ENCODE results near the gene KAT6B. TPM values are rescaled to one million over a fixed set of nuclear protein-coding genes. Genes with fewer than 3 reads are reported as not detected.

The KAT6B gene
- total RNA-seq, 1 experiment from 2014 or later, result 5.2 TPM

- no peaks in the 10 kb centered on the region for H3K27me3 ChIP-seq (ENCODE audit: control insufficient read depth, insufficient read depth, low read length)
- peak overlapping the region; percentile 7; the same call in 1 of the 2 replicates for H3K4me3 ChIP-seq (ENCODE audit: insufficient read depth, low read depth, low read length)
- DNase-seq, result peak; percentile 87
- no peaks in the 10 kb centered on the region for H3K36me3 ChIP-seq (replicated peaks; ENCODE audit: control insufficient read depth, insufficient read depth, low read length)
These were observed 12.8 kb upstream of the KAT6B start for GRCh38 chr10:74813381-74814259.

DNA sequence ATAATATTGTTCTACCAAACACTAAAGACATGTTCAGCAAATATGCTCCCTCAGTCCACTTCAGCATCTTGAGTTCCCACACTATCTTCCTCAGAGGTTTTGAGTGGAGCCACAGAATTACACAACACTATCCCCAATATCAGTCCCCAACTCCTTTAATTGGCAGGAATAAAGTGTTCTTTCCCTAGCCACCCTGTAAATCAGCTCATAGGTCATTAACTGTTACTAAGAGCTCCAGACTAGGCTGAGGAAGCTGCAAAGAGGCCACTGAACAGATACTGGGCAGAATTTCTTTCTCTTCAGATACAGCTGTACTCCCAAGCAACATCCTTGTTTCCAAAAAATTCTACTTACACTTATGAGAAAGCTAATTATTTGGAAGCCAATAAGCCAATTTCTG is 11.6 kb upstream of the KAT6B start:
- DNase-seq, result no peak
- H3K4me3 ChIP-seq (ENCODE audit: insufficient read depth, low read depth, low read length), result no peak overlapping the region
- H3K36me3 ChIP-seq (replicated peaks; ENCODE audit: control insufficient read depth, insufficient read depth, low read length), result no peaks in the 10 kb centered on the region
- no peaks in the 10 kb centered on the region for H3K27me3 ChIP-seq (ENCODE audit: control insufficient read depth, insufficient read depth, low read length)

- Histone ChIP-seq H3K36me3 (replicated peaks; ENCODE audit: control insufficient read depth, insufficient read depth, low read length) (no peaks in the 10 kb centered on the region), H3K4me3 (ENCODE audit: insufficient read depth, low read depth, low read length) (no peak overlapping the region), H3K27me3 (ENCODE audit: control insufficient read depth, insufficient read depth, low read length) (no peaks in the 10 kb centered on the region)
- no peak for DNase-seq
These were observed 9.4 kb upstream of the KAT6B start for GRCh38 chr10:74816824-74817498.

GRCh38 chr10:74821501-74821900 is 4.9 kb upstream of the KAT6B start:
- Histone ChIP-seq H3K36me3 (replicated peaks; ENCODE audit: control insufficient read depth, insufficient read depth, low read length) (no peaks in the 10 kb centered on the region), H3K4me3 (ENCODE audit: insufficient read depth, low read depth, low read length) (no peak overlapping the region), H3K27me3 (ENCODE audit: control insufficient read depth, insufficient read depth, low read length) (no peaks in the 10 kb centered on the region)
- DNase-seq, result no peak

DNA sequence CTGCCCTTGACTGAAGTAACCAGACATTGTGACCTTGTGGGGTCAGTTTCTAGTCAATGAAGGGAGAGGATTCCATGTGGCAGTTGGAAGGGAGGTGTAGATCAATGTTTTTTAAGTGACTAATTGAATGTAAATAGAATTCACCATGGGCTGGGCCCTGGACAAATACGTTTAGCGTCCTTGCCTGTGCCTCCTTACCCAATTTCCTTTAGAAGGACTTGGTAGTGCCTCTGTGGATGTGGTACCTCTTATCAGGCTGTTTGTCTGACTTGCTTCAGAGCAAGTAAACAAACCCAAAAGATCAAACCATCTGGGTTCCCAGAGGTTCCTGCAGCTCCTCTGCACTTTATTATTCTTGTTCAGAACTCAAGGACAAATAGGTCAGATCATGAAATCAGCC is 4.3 kb upstream of the KAT6B start:
- H3K4me3 ChIP-seq (ENCODE audit: insufficient read depth, low read depth, low read length), result no peak overlapping the region
- no peaks in the 10 kb centered on the region for H3K36me3 ChIP-seq (replicated peaks; ENCODE audit: control insufficient read depth, insufficient read depth, low read length)
- no peaks in the 10 kb centered on the region for H3K27me3 ChIP-seq (ENCODE audit: control insufficient read depth, insufficient read depth, low read length)
- no peak for DNase-seq

DNA sequence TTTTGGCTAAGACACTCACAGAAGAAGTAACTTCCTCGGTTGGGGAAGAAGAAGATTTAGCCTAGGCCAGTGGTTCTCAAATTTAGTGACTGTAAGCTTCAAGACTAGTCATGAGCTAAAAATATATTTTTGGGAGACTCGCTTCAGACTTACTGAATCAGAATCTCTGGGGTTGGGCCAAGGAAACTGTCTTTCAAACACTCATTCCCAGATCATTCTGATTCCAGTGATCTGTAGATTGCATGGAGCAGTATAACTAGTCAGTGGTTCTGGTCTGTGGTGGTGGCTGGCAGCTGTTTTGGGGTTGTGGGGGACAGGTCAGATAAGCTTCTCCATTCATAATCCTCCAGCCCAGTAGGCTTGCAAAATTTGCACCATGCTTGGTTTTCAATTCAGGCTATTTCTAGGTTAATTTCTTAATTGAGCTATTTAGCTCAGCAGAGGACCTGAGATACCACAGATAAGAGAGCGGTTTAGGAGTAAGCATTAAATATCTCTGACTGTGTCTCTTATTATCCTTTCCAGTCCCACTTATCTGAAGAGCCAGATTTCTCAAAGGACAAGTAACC is 3.8 kb upstream of the KAT6B start:
- H3K27me3 ChIP-seq (ENCODE audit: control insufficient read depth, insufficient read depth, low read length), result no peaks in the 10 kb centered on the region
- H3K4me3 ChIP-seq (ENCODE audit: insufficient read depth, low read depth, low read length), result no peak overlapping the region
- H3K36me3 ChIP-seq (replicated peaks; ENCODE audit: control insufficient read depth, insufficient read depth, low read length), result no peaks in the 10 kb centered on the region
- no peak for DNase-seq

- no peaks in the 10 kb centered on the region for H3K36me3 ChIP-seq (replicated peaks; ENCODE audit: control insufficient read depth, insufficient read depth, low read length)
- H3K4me3 ChIP-seq (ENCODE audit: insufficient read depth, low read depth, low read length), result no peak overlapping the region
These were observed 2.6 kb upstream of the KAT6B start for GRCh38 chr10:74823791-74824183.

GRCh38 chr10:74824184-74824899 is 2.1 kb upstream of the KAT6B start:
- Histone ChIP-seq H3K27me3 (ENCODE audit: control insufficient read depth, insufficient read depth, low read length) (no peaks in the 10 kb centered on the region), H3K36me3 (replicated peaks; ENCODE audit: control insufficient read depth, insufficient read depth, low read length) (no peaks in the 10 kb centered on the region), H3K4me3 (ENCODE audit: insufficient read depth, low read depth, low read length) (peak overlapping the region; percentile 94)
- no peak for DNase-seq

More at GRCh38 chr10:74823791-74824183, 2.6 kb upstream of the KAT6B start:
- no peak for DNase-seq
- H3K27me3 ChIP-seq (ENCODE audit: control insufficient read depth, insufficient read depth, low read length), result no peaks in the 10 kb centered on the region

- DNase-seq, result peak; percentile 64
- H3K36me3 ChIP-seq (replicated peaks; ENCODE audit: control insufficient read depth, insufficient read depth, low read length), result no peaks in the 10 kb centered on the region
- H3K27me3 ChIP-seq (ENCODE audit: control insufficient read depth, insufficient read depth, low read length), result no peaks in the 10 kb centered on the region
These were observed 1.5 kb upstream of the KAT6B start for GRCh38 chr10:74824900-74825370.

DNA sequence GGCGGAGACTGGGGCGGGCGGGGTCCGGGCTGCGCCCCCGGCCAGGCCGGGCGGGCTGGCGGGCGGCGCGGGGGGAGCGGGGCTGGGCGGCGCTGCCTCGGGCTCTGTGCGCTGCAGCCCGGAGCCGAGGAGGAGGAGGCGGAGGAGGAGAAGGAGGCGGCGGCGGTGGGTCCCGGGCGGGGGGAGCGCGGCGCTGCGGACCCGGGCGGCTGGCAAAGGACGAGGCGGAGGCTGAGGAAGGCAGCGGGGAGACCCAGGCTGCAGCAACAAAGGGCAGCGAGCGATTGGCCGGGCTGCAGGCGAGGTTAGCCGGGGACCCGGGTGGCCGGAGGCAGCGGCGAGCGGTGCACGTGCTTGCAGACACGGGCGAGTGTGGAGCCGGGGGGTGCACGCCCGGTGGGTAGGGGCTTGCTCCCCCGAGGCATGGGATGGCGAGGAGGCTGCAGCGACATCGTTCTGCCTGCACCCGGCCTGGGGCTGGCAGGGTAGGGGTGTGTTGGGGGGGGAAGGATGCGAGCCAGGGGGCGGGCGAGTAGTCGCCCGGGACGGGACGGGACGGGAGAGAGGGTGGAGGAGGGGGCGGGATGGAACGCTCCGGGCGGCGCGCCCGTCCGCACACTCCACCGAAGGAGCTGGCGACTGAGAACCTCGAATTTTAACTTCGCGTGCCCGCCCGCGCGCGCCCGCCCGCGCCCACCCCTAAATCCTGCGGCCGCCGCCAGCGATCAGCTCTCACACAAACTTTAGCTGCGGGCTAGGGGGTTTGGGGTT is 844 bp upstream of the KAT6B start:
- Histone ChIP-seq H3K4me3 (ENCODE audit: insufficient read depth, low read depth, low read length) (peak overlapping the region; percentile 94), H3K27me3 (ENCODE audit: control insufficient read depth, insufficient read depth, low read length) (no peaks in the 10 kb centered on the region), H3K36me3 (replicated peaks; ENCODE audit: control insufficient read depth, insufficient read depth, low read length) (no peaks in the 10 kb centered on the region)
- peak; percentile 86 for DNase-seq

More at GRCh38 chr10:74824900-74825370, 1.5 kb upstream of the KAT6B start:
- H3K4me3 ChIP-seq (ENCODE audit: insufficient read depth, low read depth, low read length), result peak overlapping the region; percentile 94

- no peak for DNase-seq
- H3K36me3 ChIP-seq (replicated peaks; ENCODE audit: control insufficient read depth, insufficient read depth, low read length), result no peaks in the 10 kb centered on the region
- H3K27me3 ChIP-seq (ENCODE audit: control insufficient read depth, insufficient read depth, low read length), result no peaks in the 10 kb centered on the region
- peak overlapping the region; percentile 62 for H3K4me3 ChIP-seq (ENCODE audit: insufficient read depth, low read depth, low read length)
These were observed 643 bp downstream of the KAT6B start for GRCh38 chr10:74827045-74827441.

- Histone ChIP-seq H3K4me3 (ENCODE audit: insufficient read depth, low read depth, low read length) (no peak overlapping the region), H3K36me3 (replicated peaks; ENCODE audit: control insufficient read depth, insufficient read depth, low read length) (no peaks in the 10 kb centered on the region), H3K27me3 (ENCODE audit: control insufficient read depth, insufficient read depth, low read length) (no peaks in the 10 kb centered on the region)
- DNase-seq, result no peak
These were observed 1.3 kb downstream of the KAT6B start for GRCh38 chr10:74827694-74828093.

- Histone ChIP-seq H3K27me3 (ENCODE audit: control insufficient read depth, insufficient read depth, low read length) (no peaks in the 10 kb centered on the region), H3K36me3 (replicated peaks; ENCODE audit: control insufficient read depth, insufficient read depth, low read length) (no peaks in the 10 kb centered on the region), H3K4me3 (ENCODE audit: insufficient read depth, low read depth, low read length) (no peak overlapping the region)
- DNase-seq, result no peak
These were observed 2.5 kb downstream of the KAT6B start for GRCh38 chr10:74828946-74829345.

All from H7 (cell line).